GM23338 (cell line): ENCODE results near the gene TAF1D. TPM values are rescaled to one million over a fixed set of nuclear protein-coding genes. Genes with fewer than 3 reads are reported as not detected.
A peak's percentile ranks its signal among the peaks of the same experiment; 100 is the strongest.

Source experiments
- ATAC-seq: fragments of 200-7000 bp; cut with Tn5 transposase; 3 replicates; pipeline ENCODE4 v1.9.1; 2020
- DNase-seq: peaks from one replicate; pipeline ENCODE4 v3.0.0-alpha.2; 2015; ENCODE audit warnings: low spot score
- H2AFZ ChIP-seq: fragments of 200-600 bp; sonication (generic); 2 replicates; pipeline ENCODE4 v1.8.0; 2016; ENCODE audit warnings: antibody characterized with exemption, mild to moderate bottlenecking, moderate library complexity
- H3F3A ChIP-seq: fragments of 200-600 bp; sonication (generic); replicated peaks from 2 replicates; pipeline ENCODE4 v1.8.0; 2017; ENCODE audit warnings: antibody characterized with exemption, mixed run types, low read depth
- H3K27ac ChIP-seq: fragments of 200-600 bp; sonication (generic); 2 replicates; pipeline ENCODE4 v1.6.1; 2016; ENCODE audit warnings: low read depth
- H3K27me3 ChIP-seq: fragments of 200-600 bp; sonication (generic); 2 replicates; pipeline ENCODE4 v1.8.0; 2016; ENCODE audit warnings: mild to moderate bottlenecking, mixed run types, moderate library complexity; ENCODE audit not compliant: insufficient read depth
- H3K36me3 ChIP-seq: fragments of 200-600 bp; sonication (generic); 2 replicates; pipeline ENCODE4 v1.8.0; 2016; ENCODE audit warnings: mild to moderate bottlenecking; ENCODE audit not compliant: insufficient read depth
- H3K4me1 ChIP-seq: fragments of 200-600 bp; sonication (generic); 2 replicates; pipeline ENCODE4 v1.8.0; 2016; ENCODE audit warnings: mild to moderate bottlenecking, moderate library complexity; ENCODE audit not compliant: insufficient read depth
- H3K4me2 ChIP-seq: fragments of 200-600 bp; sonication (generic); 2 replicates; pipeline ENCODE4 v1.7.1; 2017; ENCODE audit warnings: mixed run types
- H3K4me3 ChIP-seq: fragments of 200-600 bp; sonication (generic); 2 replicates; pipeline ENCODE4 v1.6.1; 2016; ENCODE audit warnings: mixed run types
- H3K79me2 ChIP-seq: fragments of 200-600 bp; sonication (generic); replicated peaks from 2 replicates; pipeline ENCODE4 v1.8.0; 2017; ENCODE audit warnings: mild to moderate bottlenecking; ENCODE audit not compliant: insufficient read depth
- H3K9me2 ChIP-seq: fragments of 200-600 bp; sonication (generic); 2 replicates; pipeline ENCODE4 v1.8.0; 2017; ENCODE audit not compliant: insufficient read depth
- H4K20me1 ChIP-seq: fragments of 200-600 bp; sonication (generic); replicated peaks from 2 replicates; pipeline ENCODE4 v1.8.0; 2017; ENCODE audit warnings: mild to moderate bottlenecking; ENCODE audit not compliant: insufficient read depth
- H3K27ac Mint-ChIP-seq: 2 replicates; pipeline ENCODE4 v1.8.0; 2020; ENCODE audit warnings: inconsistent platforms, mild to moderate bottlenecking, moderate library complexity, mixed read lengths
- H3K27me3 Mint-ChIP-seq: 3 replicates; pipeline ENCODE4 v1.8.0; 2022; ENCODE audit warnings: low read depth, mild to moderate bottlenecking, moderate library complexity, mixed read lengths, inconsistent platforms; ENCODE audit not compliant: insufficient read depth, poor library complexity
- H3K36me3 Mint-ChIP-seq: 3 replicates; pipeline ENCODE4 v1.8.0; 2021; ENCODE audit warnings: low read depth, mild to moderate bottlenecking, inconsistent platforms, moderate library complexity, mixed read lengths
- H3K4me1 Mint-ChIP-seq: 3 replicates; pipeline ENCODE4 v1.8.0; 2020; ENCODE audit warnings: mild to moderate bottlenecking, inconsistent platforms, mixed read lengths
- H3K4me3 Mint-ChIP-seq: 3 replicates; pipeline ENCODE4 v1.8.0; 2021; ENCODE audit warnings: moderate library complexity, mild to moderate bottlenecking, inconsistent platforms, mixed read lengths
- H3K9me3 Mint-ChIP-seq: 3 replicates; pipeline ENCODE4 v1.8.0; 2020; ENCODE audit warnings: moderate library complexity, mild to moderate bottlenecking, inconsistent platforms, mixed read lengths
- CREB1 ChIP-seq: fragments of 250-450 bp; sonication (Bioruptor Pico); IDR thresholded peaks from 2 replicates; pipeline ENCODE4 v1.5.0; 2020; ENCODE audit warnings: low read depth, mild to moderate bottlenecking, moderate library complexity
- CTCF ChIP-seq, 2 experiments: fragments of 200-600 bp in 1 of 2; sonication (generic) in 1 of 2; conservative IDR thresholded peaks; 2 replicates each; pipeline versions ENCODE4 v1.5.1 to v1.6.1; 2016 to 2017; ENCODE audit warnings: antibody characterized with exemption in 2 of 2, low read depth in 2 of 2, mild to moderate bottlenecking in 2 of 2, moderate library complexity in 1 of 2
- ETS1 ChIP-seq: IDR thresholded peaks from 2 replicates; pipeline ENCODE4 v1.6.1; 2016; ENCODE audit warnings: antibody characterized with exemption
- EZH2 ChIP-seq: fragments of 200-600 bp; sonication (generic); IDR thresholded peaks from one replicate; pipeline ENCODE4 v1.8.0; 2017; ENCODE audit warnings: antibody characterized with exemption, mild to moderate bottlenecking, low read depth; ENCODE audit not compliant: unreplicated experiment
- JUNB ChIP-seq: IDR thresholded peaks from one replicate; pipeline ENCODE4 v1.6.1; 2016; ENCODE audit warnings: antibody characterized with exemption; ENCODE audit not compliant: unreplicated experiment
- NANOG ChIP-seq: IDR thresholded peaks from 2 replicates; pipeline ENCODE4 v1.6.1; 2016; ENCODE audit warnings: antibody characterized with exemption, borderline replicate concordance
- POLR2AphosphoS5 ChIP-seq: IDR thresholded peaks from 2 replicates; pipeline ENCODE4 v1.6.1; 2016; ENCODE audit warnings: antibody characterized with exemption, low read depth
- STAT1 ChIP-seq: IDR thresholded peaks from one replicate; pipeline ENCODE4 v1.6.1; 2016; ENCODE audit warnings: antibody characterized with exemption; ENCODE audit not compliant: unreplicated experiment
- ZNF114 ChIP-seq: fragments of 250-450 bp; sonication (Bioruptor Pico); IDR thresholded peaks from 2 replicates; pipeline ENCODE4 v1.5.0; 2020; ENCODE audit warnings: mild to moderate bottlenecking, moderate library complexity
- ZNF331 ChIP-seq: fragments of 250-450 bp; sonication (Bioruptor Pico); IDR thresholded peaks from 2 replicates; pipeline ENCODE4 v1.5.0; 2020; ENCODE audit warnings: low read depth, mild to moderate bottlenecking, moderate library complexity
- polyA plus RNA-seq: library from polyadenylated mRNA; unstranded; fragments of >200 nt; fragmentation: Nextera tagmentation; extraction: Ambion mirVana; gene quantifications from 2 replicates; pipeline ENCODE4 v1.2.1, GENCODE V29; 2016
- total RNA-seq: library from RNA; depleted of rRNA; stranded (reverse); fragments of >200 nt; shearing (Covaris generic); gene quantifications from 2 replicates; pipeline ENCODE4 v1.2.3, GENCODE V29; 2014
- TF ChIP-seq, protein P1 (sequence below): IDR thresholded peaks from one replicate; pipeline ENCODE4 v1.6.1; 2018; ENCODE audit warnings: antibody characterized with exemption; ENCODE audit not compliant: unreplicated experiment

The TAF1D gene
- total and polyA plus RNA-seq, 2 experiments from 2014 or later: 240 to 246 TPM

DNA sequence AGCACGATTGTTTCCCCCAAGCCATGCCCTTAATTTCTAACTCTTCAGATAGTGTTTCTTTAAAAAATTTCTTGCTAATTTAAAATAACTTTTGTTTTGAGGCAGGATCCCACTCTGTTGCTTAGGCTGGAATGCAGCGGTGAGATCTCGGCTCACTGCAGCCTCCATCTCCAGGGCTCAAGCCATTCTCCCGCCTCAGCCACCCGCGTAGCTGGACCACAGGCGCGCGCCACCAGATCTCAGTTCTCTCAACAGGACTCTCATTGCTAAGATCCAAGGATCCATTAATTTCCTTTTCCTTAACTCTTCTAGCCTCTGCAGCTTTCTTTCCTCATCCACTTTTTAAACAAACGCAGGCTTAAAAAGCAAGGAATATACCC is 42.5 kb upstream of the TAF1D start:
- Histone ChIP-seq H3K4me2 (peak overlapping the region; percentile 97), H3K27me3 (no peaks in the 10 kb centered on the region), H3K36me3 (peaks cover 12% of the 10 kb centered on the region; the same call in 1 of the 2 replicates), H3K27ac (peak overlapping the region; percentile 43; the same call in 1 of the 2 replicates), H3K9me2 (no peaks in the 10 kb centered on the region), H2AFZ (no peak overlapping the region), H3K79me2 (peaks cover 51% of the 10 kb centered on the region), H3F3A (no peaks in the 10 kb centered on the region), H3K4me1 (peaks cover 16% of the 10 kb centered on the region), H4K20me1 (peaks cover 38% of the 10 kb centered on the region), H3K4me3 (peak overlapping the region; percentile 93)
- Mint-ChIP-seq H3K9me3 (peaks cover 5% of the 10 kb centered on the region; the same call in 2 of the 3 replicates), H3K4me1 (peaks cover 20% of the 10 kb centered on the region), H3K27ac (peak overlapping the region; percentile 93), H3K27me3 (peaks cover 4% of the 10 kb centered on the region), H3K4me3 (peak overlapping the region; percentile 92), H3K36me3 (peaks cover 40% of the 10 kb centered on the region)
- TF ChIP-seq ZNF114 (CRISPR knock-in tag) (no peak), CREB1 (CRISPR knock-in tag) (no peak), JUNB (no peak), POLR2AphosphoS5 (no peak)
- TF ChIP-seq, protein P1, sequence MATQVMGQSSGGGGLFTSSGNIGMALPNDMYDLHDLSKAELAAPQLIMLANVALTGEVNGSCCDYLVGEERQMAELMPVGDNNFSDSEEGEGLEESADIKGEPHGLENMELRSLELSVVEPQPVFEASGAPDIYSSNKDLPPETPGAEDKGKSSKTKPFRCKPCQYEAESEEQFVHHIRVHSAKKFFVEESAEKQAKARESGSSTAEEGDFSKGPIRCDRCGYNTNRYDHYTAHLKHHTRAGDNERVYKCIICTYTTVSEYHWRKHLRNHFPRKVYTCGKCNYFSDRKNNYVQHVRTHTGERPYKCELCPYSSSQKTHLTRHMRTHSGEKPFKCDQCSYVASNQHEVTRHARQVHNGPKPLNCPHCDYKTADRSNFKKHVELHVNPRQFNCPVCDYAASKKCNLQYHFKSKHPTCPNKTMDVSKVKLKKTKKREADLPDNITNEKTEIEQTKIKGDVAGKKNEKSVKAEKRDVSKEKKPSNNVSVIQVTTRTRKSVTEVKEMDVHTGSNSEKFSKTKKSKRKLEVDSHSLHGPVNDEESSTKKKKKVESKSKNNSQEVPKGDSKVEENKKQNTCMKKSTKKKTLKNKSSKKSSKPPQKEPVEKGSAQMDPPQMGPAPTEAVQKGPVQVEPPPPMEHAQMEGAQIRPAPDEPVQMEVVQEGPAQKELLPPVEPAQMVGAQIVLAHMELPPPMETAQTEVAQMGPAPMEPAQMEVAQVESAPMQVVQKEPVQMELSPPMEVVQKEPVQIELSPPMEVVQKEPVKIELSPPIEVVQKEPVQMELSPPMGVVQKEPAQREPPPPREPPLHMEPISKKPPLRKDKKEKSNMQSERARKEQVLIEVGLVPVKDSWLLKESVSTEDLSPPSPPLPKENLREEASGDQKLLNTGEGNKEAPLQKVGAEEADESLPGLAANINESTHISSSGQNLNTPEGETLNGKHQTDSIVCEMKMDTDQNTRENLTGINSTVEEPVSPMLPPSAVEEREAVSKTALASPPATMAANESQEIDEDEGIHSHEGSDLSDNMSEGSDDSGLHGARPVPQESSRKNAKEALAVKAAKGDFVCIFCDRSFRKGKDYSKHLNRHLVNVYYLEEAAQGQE: no peak
- DNase-seq (no peak), ATAC-seq (peak; percentile 52)

DNA sequence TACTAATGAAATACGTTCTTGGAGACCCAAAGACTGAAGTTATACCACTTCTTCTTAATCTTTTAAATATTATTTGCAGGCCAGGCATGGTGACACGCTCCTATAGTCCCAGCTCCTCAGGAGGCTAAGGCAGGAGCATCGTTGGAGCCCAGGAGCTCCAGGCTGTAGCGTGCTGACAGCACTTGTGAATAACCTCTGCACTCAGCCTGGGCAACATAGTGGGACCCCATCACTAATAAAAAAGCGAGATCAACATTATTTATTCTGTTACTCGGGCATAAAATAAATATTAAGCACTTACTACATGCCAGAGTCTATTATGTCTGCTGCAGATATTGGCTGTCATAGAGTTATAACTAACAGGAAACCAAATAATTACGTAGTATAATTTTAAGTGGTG is 42.1 kb upstream of the TAF1D start:
- Mint-ChIP-seq H3K9me3 (peaks cover 5% of the 10 kb centered on the region; the same call in 2 of the 3 replicates), H3K27me3 (peaks cover 4% of the 10 kb centered on the region), H3K4me3 (peak overlapping the region; percentile 92), H3K27ac (no peak overlapping the region), H3K4me1 (peaks cover 20% of the 10 kb centered on the region), H3K36me3 (peaks cover 38% of the 10 kb centered on the region)
- Histone ChIP-seq H4K20me1 (peaks cover 34% of the 10 kb centered on the region), H2AFZ (no peak overlapping the region), H3K9me2 (no peaks in the 10 kb centered on the region), H3K4me1 (peaks cover 16% of the 10 kb centered on the region), H3K4me2 (peak overlapping the region; percentile 97), H3K27me3 (no peaks in the 10 kb centered on the region), H3F3A (no peaks in the 10 kb centered on the region), H3K36me3 (peaks cover 10% of the 10 kb centered on the region; the same call in 1 of the 2 replicates), H3K27ac (peak overlapping the region; percentile 43; the same call in 1 of the 2 replicates), H3K4me3 (peak overlapping the region; percentile 93), H3K79me2 (peaks cover 47% of the 10 kb centered on the region)
- no peak for DNase-seq
- ATAC-seq: no peak
- no peak for TF ChIP-seq NANOG

DNA sequence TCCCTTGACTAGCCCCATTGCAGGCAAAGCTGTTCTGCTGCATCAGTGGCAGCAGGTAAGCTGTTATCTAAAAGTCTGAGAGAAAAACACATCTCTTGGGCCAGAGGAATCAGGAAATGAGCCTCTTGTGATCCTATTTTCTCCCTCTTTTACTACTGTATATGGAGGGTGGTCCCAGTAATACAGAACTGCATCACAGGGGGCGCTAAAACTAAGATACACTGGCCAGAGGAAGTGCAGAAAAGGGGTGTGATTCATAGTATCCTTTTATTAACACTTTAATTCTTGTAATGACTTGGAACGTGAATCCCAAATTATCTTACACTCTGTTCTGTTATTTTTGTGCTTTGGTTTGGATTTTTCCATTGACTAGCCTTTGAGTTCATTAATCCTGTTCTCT is 34.0 kb upstream of the TAF1D start:
- Histone ChIP-seq H3K36me3 (no peaks in the 10 kb centered on the region), H2AFZ (no peak overlapping the region), H3K9me2 (0 out of 2 replicates have a peak, but pooled peaks cover 6% of the 10 kb centered on the region), H3K4me2 (no peak overlapping the region), H3K4me1 (no peaks in the 10 kb centered on the region; the same call in 1 of the 2 replicates), H3K27ac (no peak overlapping the region), H3K79me2 (no peaks in the 10 kb centered on the region), H3F3A (no peaks in the 10 kb centered on the region), H3K4me3 (no peak overlapping the region), H3K27me3 (no peaks in the 10 kb centered on the region), H4K20me1 (no peaks in the 10 kb centered on the region)
- H3K9me3 Mint-ChIP-seq: peaks cover 29% of the 10 kb centered on the region
- no peak overlapping the region for H3K27ac Mint-ChIP-seq
- ATAC-seq (peak; percentile 86), DNase-seq (peak; percentile 83)
- H3K36me3 Mint-ChIP-seq: peaks cover 27% of the 10 kb centered on the region
- no peaks in the 10 kb centered on the region for H3K4me1 Mint-ChIP-seq
- peaks cover 5% of the 10 kb centered on the region for H3K27me3 Mint-ChIP-seq
- no peak overlapping the region for H3K4me3 Mint-ChIP-seq
- no peak for TF ChIP-seq CREB1 (CRISPR knock-in tag)
- TF ChIP-seq EZH2: no peak
- TF ChIP-seq CTCF (conservative IDR thresholded peaks at IDR 0.05; ENCODE audit: low read depth in 2 of 2): peak; percentile 71 to 79
- no peak for TF ChIP-seq ZNF331 (CRISPR knock-in tag)
- no peak for TF ChIP-seq STAT1
- TF ChIP-seq NANOG: no peak
- TF ChIP-seq ETS1: no peak
